ENCODE measurements around the gene POU2F1.

- TF ChIP-seq CTCF (IDR thresholded peaks at IDR 0.05): no peak
- no peak for TF ChIP-seq POLR2AphosphoS5 (IDR thresholded peaks at IDR 0.05)
- no peak for TF ChIP-seq POLR2A (IDR thresholded peaks at IDR 0.05)
- TF ChIP-seq EP300 (IDR thresholded peaks at IDR 0.05): no peak
Observed at GRCh38 chr1:167416506-167416905, 195.8 kb downstream of the POU2F1 start.

Measured in upper lobe of left lung (tissue), 4 donors.